ENCODE results near the gene NFIC.

DNA sequence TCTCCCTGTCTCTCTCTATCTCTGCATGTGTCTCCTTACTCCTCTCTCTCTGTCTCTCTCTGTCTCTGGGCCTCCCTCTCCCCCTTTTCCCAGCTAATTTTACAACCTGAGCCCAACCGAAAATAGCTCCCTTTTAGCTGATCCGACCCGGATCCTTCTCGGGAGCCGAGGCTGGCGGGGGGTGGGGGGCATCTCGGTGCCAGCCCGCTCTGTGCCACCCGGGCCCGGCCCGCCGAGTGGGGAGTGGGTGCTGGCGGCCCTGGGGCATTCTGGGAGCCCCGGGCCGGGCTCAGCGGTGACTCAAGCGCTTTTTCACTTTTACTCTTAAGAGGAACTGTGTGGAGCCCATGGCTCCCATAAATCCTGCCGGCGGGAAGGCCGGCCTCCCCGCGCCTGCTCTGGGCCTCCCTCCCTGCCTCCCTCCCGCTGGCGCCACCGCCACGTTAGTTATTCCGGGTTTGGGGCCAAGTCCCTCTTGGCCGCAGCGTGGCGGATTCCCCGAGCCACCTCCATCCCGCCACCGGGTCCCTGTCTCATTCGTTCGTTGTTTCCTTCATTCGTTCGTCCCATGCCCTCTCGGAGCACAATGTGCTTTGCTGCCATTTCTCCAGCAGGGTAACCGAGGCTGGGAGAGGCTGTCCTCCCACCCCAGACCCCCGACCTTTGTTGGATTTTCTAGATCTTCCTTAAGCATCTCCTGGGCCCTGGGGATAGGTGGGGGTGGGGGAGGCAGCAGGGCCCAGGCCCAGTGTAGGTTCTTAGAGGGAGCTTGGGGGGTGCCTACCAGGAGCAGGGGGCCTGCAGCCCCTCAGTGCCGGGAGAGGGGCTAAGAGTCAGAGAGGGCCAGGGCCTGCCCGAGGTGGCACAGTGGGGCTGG lies 3.2 kb downstream of the NFIC start:
- TF ChIP-seq, protein P1, sequence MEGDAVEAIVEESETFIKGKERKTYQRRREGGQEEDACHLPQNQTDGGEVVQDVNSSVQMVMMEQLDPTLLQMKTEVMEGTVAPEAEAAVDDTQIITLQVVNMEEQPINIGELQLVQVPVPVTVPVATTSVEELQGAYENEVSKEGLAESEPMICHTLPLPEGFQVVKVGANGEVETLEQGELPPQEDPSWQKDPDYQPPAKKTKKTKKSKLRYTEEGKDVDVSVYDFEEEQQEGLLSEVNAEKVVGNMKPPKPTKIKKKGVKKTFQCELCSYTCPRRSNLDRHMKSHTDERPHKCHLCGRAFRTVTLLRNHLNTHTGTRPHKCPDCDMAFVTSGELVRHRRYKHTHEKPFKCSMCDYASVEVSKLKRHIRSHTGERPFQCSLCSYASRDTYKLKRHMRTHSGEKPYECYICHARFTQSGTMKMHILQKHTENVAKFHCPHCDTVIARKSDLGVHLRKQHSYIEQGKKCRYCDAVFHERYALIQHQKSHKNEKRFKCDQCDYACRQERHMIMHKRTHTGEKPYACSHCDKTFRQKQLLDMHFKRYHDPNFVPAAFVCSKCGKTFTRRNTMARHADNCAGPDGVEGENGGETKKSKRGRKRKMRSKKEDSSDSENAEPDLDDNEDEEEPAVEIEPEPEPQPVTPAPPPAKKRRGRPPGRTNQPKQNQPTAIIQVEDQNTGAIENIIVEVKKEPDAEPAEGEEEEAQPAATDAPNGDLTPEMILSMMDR (IDR thresholded peaks at IDR 0.05): no peak
- TF ChIP-seq POLR2A (IDR thresholded peaks at IDR 0.05): no peak
